Natural killer cell (primary cell): ENCODE measurements around the gene RGS8. TPM values are rescaled to one million over a fixed set of nuclear protein-coding genes. Genes with fewer than 3 reads are reported as not detected.
"Not testable (repeated sequence)": the region's sequence is repeated elsewhere in the genome, so short reads cannot be mapped to it uniquely, and the experiment has no call there.

ENCODE experiments used
- ATAC-seq, 3 donors: fragments of 150-1000 bp in 2 of 3; fragments of 200-7000 bp in 1 of 3; cut with Tn5 transposase; 1 replicate in 1 of 3; 2 replicates in 2 of 3; pipeline ENCODE4 v1.10.0; 2021; ENCODE audit warnings: mild to moderate bottlenecking in 2 of 3, moderate library complexity in 2 of 3
- DNase-seq, 2 donors: peaks; one replicate each; pipeline versions ENCODE4 v3.0.0 to v3.0.0-alpha.2; 2013 to 2021; ENCODE audit warnings: mixed read lengths in 1 of 2
- H3K27ac ChIP-seq: one replicate; pipeline ENCODE4 v1.5.1; 2013; ENCODE audit warnings: mild to moderate bottlenecking, low read length
- H3K27me3 ChIP-seq: one replicate; pipeline ENCODE4 v1.6.1; 2013; ENCODE audit warnings: low read length; ENCODE audit not compliant: control insufficient read depth, insufficient read depth
- H3K36me3 ChIP-seq: one replicate; pipeline ENCODE4 v1.6.1; 2013; ENCODE audit warnings: low read length; ENCODE audit not compliant: control insufficient read depth, insufficient read depth
- H3K4me1 ChIP-seq: one replicate; pipeline ENCODE4 v1.6.1; 2013; ENCODE audit warnings: low read length; ENCODE audit not compliant: control insufficient read depth, insufficient read depth
- H3K4me3 ChIP-seq: one replicate; pipeline ENCODE4 v1.5.1; 2013; ENCODE audit warnings: low read length
- H3K9me3 ChIP-seq: one replicate; pipeline ENCODE4 v1.6.1; 2013; ENCODE audit warnings: low read length; ENCODE audit not compliant: control insufficient read depth, insufficient read depth
- H3K27ac Mint-ChIP-seq, 2 donors: one replicate each; pipeline ENCODE4 v1.8.0; 2022; ENCODE audit warnings: mild to moderate bottlenecking in 2 of 2, mixed read lengths in 2 of 2, moderate library complexity in 1 of 2
- H3K27me3 Mint-ChIP-seq, 2 donors: one replicate each; pipeline ENCODE4 v1.8.0; 2022; ENCODE audit warnings: low read depth in 2 of 2, mixed read lengths in 2 of 2
- H3K36me3 Mint-ChIP-seq: one replicate; pipeline ENCODE4 v1.8.0; 2022; ENCODE audit warnings: mixed read lengths
- H3K4me1 Mint-ChIP-seq, 2 donors: one replicate each; pipeline ENCODE4 v1.8.0; 2022; ENCODE audit warnings: mixed read lengths in 2 of 2
- H3K4me3 Mint-ChIP-seq: one replicate; pipeline ENCODE4 v1.8.0; 2022; ENCODE audit warnings: mild to moderate bottlenecking, moderate library complexity, mixed read lengths
- H3K9me3 Mint-ChIP-seq, 2 donors: one replicate each; pipeline ENCODE4 v1.8.0; 2022; ENCODE audit warnings: mixed read lengths in 2 of 2
- WGBS: methylation state at CpG from one replicate; pipeline ENCODE4 v1.1.7; 2013; ENCODE audit warnings: missing lambda C conversion rate; ENCODE audit not compliant: insufficient coverage; 5-methylcytosine and 5-hydroxymethylcytosine counted together
- intact Hi-C: fragments of 100-400 bp; cut with micrococcal nuclease; formaldehyde crosslinking; loops from one replicate; pipeline ENCODE4 v1.14.2; 2022
- total RNA-seq, 4 donors: library from RNA; stranded (reverse); fragments of 120-200 nt in 1 of 4; gene quantifications; one replicate each; pipeline versions ENCODE4 v1.2.3 to v1.2.4, GENCODE V29; 2013 to 2022
- TF ChIP-seq, protein P1 (sequence below): fragments of 200-600 bp; IDR thresholded peaks from one replicate; pipeline ENCODE4 v1.8.0; 2022; ENCODE audit warnings: antibody characterized with exemption

RGS8 gene
- total RNA-seq, 3 donors from 2014 or later (not counting 1 experiment from before 2014, with no cell fraction given), result not detected

- no peaks in the 10 kb centered on the region for H3K36me3 ChIP-seq
- intact Hi-C loops, result no loop called here
- H3K27ac ChIP-seq, result no peak overlapping the region
- no peaks in the 10 kb centered on the region for H3K36me3 Mint-ChIP-seq
- no peak overlapping the region for H3K4me3 ChIP-seq
- no peak overlapping the region for H3K27ac Mint-ChIP-seq
- WGBS, result 76% methylated on average over 8 of the region's 9 CpGs
- H3K27me3 Mint-ChIP-seq, result peaks cover 23 to 63% of the 10 kb centered on the region in 2 donors
- ATAC-seq (no peak), DNase-seq (no peak)
- no peaks in the 10 kb centered on the region for H3K9me3 ChIP-seq
- H3K4me1 Mint-ChIP-seq, result no peaks in the 10 kb centered on the region
- H3K9me3 Mint-ChIP-seq, result no peaks in the 10 kb centered on the region
- no peaks in the 10 kb centered on the region for H3K4me1 ChIP-seq
- TF ChIP-seq, protein P1, sequence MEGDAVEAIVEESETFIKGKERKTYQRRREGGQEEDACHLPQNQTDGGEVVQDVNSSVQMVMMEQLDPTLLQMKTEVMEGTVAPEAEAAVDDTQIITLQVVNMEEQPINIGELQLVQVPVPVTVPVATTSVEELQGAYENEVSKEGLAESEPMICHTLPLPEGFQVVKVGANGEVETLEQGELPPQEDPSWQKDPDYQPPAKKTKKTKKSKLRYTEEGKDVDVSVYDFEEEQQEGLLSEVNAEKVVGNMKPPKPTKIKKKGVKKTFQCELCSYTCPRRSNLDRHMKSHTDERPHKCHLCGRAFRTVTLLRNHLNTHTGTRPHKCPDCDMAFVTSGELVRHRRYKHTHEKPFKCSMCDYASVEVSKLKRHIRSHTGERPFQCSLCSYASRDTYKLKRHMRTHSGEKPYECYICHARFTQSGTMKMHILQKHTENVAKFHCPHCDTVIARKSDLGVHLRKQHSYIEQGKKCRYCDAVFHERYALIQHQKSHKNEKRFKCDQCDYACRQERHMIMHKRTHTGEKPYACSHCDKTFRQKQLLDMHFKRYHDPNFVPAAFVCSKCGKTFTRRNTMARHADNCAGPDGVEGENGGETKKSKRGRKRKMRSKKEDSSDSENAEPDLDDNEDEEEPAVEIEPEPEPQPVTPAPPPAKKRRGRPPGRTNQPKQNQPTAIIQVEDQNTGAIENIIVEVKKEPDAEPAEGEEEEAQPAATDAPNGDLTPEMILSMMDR, result no peak
- H3K4me3 Mint-ChIP-seq, result no peak overlapping the region
- no peaks in the 10 kb centered on the region for H3K27me3 ChIP-seq
These were observed 15.9 kb upstream of the RGS8 start for GRCh38 chr1:182700351-182700709.

DNA sequence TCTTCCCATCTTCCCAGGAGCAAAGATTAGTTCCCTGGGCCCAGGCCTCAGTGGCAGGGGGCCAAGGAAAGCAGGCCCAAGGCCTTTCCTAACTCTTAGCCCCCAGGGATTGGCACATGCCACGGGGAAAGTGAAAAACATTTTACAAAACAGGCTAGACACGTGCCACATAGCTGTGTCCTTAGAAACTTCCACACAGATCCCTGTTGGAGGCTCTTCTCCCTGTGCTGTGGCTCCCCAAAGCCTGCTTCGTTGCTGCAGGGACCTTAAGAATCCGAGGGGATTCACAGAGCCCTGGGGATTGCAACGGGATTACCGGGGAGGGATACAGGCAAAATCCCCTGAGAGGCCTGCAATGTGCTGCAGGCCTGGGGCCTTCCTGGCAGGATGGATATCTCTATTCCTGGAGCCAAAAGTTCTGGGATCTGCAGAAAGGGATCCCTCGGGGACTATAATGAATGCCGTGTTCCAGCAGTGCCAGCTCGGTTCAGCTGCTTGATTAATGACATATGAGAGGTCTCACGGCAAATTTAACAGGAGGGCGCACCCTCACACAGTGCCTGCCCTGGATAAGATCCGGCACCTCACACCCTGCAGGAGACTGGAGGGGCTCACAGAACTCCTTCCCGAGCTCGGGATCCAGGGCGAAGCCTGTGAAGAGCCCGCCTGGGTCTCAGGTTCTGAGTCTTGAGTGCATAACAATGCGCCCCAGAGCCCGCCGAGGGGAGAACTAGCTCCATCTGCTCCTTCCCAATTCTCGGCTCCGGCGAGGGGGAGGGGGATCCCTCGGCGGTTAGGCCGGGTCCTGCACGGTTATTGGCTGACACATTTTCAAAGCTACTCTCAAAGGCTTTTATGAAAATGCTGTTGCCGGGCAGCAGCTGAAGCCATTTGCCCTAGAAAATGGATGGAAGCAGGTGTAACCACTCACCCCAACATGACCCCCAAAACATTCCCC, 15.3 kb upstream of the RGS8 start:
- DNase-seq (no peak), ATAC-seq (no peak)
- no peaks in the 10 kb centered on the region for H3K4me1 Mint-ChIP-seq
- no peak overlapping the region for H3K27ac ChIP-seq
- TF ChIP-seq, protein P1, result no peak
- H3K4me3 ChIP-seq, result no peak overlapping the region
- no peaks in the 10 kb centered on the region for H3K9me3 Mint-ChIP-seq
- no peak overlapping the region for H3K4me3 Mint-ChIP-seq
- WGBS, result 46% methylated on average over 27 of the region's 27 CpGs
- H3K36me3 ChIP-seq, result no peaks in the 10 kb centered on the region
- H3K27me3 Mint-ChIP-seq, result peaks cover 23 to 63% of the 10 kb centered on the region in 2 donors
- H3K27me3 ChIP-seq, result no peaks in the 10 kb centered on the region
- no peaks in the 10 kb centered on the region for H3K36me3 Mint-ChIP-seq
- H3K27ac Mint-ChIP-seq, result no peak overlapping the region
- no peaks in the 10 kb centered on the region for H3K4me1 ChIP-seq
- no peaks in the 10 kb centered on the region for H3K9me3 ChIP-seq
- intact Hi-C loops, result no loop called here

DNA sequence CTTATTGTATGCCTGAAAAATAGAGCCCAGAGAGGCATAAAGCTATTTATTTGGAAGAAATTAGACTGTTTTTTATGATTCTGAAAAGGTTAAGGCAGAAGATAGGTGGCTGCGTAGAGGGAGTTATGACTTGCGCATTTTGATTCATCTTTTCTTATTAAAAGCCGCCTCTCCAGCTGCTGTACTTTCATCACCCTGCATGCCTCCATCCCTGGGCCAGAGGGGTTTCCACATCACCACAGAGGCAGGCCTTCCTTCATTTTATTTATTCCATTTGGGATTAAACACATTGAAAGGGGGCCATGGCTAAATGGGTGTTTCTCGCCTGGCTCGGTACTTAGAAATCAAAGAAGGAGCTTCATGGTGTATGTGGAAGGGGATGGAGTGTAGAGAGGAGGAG, 14.6 kb upstream of the RGS8 start:
- intact Hi-C loops, result no loop called here
- ATAC-seq (no peak), DNase-seq (no peak)
- TF ChIP-seq, protein P1, result no peak
- Mint-ChIP-seq H3K9me3 (no peaks in the 10 kb centered on the region), H3K27me3 (peaks cover 23 to 63% of the 10 kb centered on the region in 2 donors), H3K4me3 (no peak overlapping the region), H3K36me3 (no peaks in the 10 kb centered on the region), H3K27ac (no peak overlapping the region), H3K4me1 (no peaks in the 10 kb centered on the region)
- Histone ChIP-seq H3K27me3 (no peaks in the 10 kb centered on the region), H3K36me3 (no peaks in the 10 kb centered on the region), H3K4me1 (no peaks in the 10 kb centered on the region), H3K4me3 (no peak overlapping the region), H3K27ac (no peak overlapping the region), H3K9me3 (no peaks in the 10 kb centered on the region)
- 97% methylated on average over 3 of the region's 5 CpGs for WGBS

- H3K27me3 ChIP-seq, ATAC-seq, H3K27ac ChIP-seq, H3K9me3 Mint-ChIP-seq, H3K9me3 ChIP-seq, intact Hi-C loops, H3K36me3 Mint-ChIP-seq, H3K4me3 ChIP-seq, H3K27ac Mint-ChIP-seq, DNase-seq, H3K4me1 ChIP-seq, H3K4me3 Mint-ChIP-seq, H3K36me3 ChIP-seq, H3K4me1 Mint-ChIP-seq: not testable (repeated sequence)
- peaks cover 23 to 38% of the 10 kb centered on the region in 2 donors for H3K27me3 Mint-ChIP-seq
These were observed 8.8 kb upstream of the RGS8 start for GRCh38 chr1:182693139-182693538.
